ENCODE data around the gene RDX.

Gene RDX

GRCh38 chr11:110172468-110173065 is 123.8 kb downstream of the RDX start:
- DNase-seq (ENCODE audit: low read depth, low spot score) = no peak

- DNase-seq (ENCODE audit: low read depth, low spot score) = no peak
Observed at GRCh38 chr11:110169738-110170137, 126.7 kb downstream of the RDX start.

DNA sequence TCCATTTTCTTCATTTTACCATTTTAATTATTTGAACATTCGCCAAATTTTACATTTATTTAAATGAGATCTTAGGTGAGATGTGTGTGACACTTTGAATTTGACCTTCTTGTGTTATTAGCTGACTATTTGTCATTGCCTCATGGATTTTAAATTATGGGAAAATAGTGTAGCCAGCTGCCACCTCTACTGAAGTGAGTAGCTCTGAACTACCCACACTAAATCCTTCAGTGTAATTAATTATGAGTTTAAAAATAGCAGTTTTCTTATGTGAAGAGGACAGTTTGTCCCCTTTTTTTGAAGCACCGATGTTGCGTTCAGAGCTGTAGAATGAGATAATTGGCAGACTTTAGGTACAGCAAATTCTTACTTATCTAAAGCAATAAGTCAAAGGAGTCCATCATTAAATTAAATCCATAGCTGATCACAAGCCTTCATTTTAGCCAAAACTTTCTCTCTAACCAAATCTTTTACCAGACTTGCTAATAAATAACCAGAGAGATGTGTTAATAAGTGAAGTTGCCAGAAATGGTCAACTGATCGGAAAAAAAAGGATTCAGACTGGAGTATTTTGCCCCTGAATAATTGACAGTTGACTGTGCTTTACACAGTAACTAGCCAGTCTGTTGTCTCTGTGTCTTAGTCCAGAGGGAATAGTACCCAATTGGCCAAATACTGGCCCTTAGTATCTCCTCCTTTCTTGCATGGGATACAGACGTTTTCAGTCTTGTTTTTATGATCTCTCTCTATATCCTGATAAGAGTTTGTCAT is 128.2 kb downstream of the RDX start:
- no peak for DNase-seq (ENCODE audit: low read depth, low spot score)

DNA sequence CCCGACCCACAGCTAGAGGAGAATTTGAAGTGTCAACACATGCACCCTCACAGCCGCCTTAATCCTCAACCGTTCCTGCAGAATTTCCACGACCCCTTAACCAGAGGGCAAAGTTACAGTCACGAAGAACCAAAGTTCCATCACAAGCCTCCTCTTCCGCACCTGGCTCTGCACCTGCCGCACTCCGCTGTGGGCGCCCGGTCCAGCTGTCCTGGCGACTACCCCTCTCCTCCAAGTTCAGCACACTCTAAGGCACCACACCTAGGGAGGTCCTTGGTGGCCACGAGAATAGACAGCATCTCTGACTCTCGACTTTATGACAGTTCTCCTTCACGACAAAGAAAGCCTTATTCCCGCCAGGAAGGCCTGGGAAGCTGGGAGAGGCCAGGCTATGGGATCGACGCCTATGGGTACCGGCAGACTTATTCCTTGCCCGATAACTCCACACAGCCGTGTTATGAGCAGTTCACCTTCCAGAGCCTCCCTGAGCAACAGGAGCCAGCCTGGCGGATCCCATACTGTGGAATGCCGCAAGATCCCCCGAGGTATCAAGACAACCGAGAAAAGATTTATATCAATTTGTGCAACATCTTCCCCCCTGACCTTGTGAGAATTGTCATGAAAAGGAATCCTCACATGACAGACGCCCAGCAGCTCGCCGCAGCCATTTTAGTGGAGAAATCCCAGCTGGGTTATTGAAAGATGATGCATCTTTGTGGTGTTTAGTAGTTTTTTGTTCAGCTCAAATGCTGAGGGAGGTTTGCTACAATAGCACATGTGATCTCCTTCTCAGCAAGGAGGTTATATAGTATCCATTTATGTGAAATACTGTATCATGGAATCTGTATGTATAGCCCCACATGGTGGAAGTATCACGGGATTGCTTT is 131.1 kb downstream of the RDX start:
- DNase-seq (ENCODE audit: low read depth, low spot score) = no peak

DNA sequence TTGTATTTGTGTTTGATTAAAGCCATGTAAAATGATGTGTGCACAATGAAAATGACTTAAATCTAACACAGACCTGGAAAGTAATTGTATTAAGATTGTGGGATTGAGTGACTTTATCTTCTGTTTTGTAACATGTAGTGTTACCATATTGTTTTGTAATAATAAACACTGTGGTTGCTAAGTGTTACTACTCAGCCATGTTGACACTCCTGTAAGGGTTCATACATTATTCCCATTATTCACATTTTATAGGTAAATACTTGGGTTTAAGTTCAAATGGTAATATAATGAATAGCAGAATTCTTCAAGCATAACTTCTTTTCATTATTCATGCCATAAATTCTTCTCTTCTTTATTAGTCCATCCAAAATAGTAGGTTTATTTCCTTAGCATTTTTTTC is 134.2 kb downstream of the RDX start:
- DNase-seq (ENCODE audit: low read depth, low spot score) = no peak

- DNase-seq (ENCODE audit: low read depth, low spot score) = no peak
Observed at GRCh38 chr11:110161061-110161460, 135.4 kb downstream of the RDX start.

DNA sequence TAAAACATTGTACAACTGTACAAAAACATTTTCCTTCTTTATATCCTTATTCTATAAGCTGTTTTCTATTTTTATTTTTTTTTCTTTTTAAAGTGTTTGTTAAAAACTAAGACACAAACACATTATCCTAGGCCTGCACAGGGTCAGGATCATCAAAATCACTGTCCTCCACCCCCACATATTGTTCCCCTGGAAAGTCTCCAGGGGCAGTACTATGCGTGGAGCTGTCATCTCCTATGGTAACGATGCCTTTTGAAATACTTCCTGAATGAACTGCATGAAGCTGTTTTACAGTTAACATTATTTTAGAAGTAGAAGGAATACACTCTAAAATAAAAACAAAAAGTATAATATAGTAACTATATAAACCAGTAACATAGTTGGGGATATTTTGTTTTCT is 136.0 kb downstream of the RDX start:
- DNase-seq (ENCODE audit: low read depth, low spot score) = no peak

GRCh38 chr11:110160016-110160415 is 136.4 kb downstream of the RDX start:
- DNase-seq (ENCODE audit: low read depth, low spot score) = no peak

GRCh38 chr11:110159476-110159875 is 136.9 kb downstream of the RDX start:
- no peak for DNase-seq (ENCODE audit: low read depth, low spot score)

- DNase-seq (ENCODE audit: low read depth, low spot score) = no peak
Observed at GRCh38 chr11:110158317-110159200, 137.9 kb downstream of the RDX start.

- DNase-seq (ENCODE audit: low read depth, low spot score) = no peak
Observed at GRCh38 chr11:110156503-110156902, 139.9 kb downstream of the RDX start.

DNA sequence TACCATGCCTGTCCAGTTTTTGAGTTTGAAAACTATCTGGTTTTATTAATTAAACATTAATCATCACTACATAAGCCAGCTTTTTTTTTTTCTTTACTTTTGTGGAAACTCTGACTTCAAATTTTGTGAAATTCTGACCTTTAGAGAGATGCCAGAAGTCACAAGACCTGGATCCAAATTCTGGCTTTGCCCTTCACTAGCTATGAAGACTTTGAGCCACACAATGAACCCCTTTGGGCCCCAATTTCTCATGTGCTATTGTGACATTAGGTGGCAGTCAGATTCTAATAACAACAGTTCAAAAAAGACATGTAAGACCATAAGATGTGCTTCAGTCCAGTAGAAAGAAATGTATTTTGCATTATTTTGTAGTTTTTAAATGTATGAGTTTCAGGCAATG is 142.9 kb downstream of the RDX start:
- no peak for DNase-seq (ENCODE audit: low read depth, low spot score)

GRCh38 chr11:110152199-110152598 is 144.2 kb downstream of the RDX start:
- DNase-seq (ENCODE audit: low read depth, low spot score) = no peak

DNA sequence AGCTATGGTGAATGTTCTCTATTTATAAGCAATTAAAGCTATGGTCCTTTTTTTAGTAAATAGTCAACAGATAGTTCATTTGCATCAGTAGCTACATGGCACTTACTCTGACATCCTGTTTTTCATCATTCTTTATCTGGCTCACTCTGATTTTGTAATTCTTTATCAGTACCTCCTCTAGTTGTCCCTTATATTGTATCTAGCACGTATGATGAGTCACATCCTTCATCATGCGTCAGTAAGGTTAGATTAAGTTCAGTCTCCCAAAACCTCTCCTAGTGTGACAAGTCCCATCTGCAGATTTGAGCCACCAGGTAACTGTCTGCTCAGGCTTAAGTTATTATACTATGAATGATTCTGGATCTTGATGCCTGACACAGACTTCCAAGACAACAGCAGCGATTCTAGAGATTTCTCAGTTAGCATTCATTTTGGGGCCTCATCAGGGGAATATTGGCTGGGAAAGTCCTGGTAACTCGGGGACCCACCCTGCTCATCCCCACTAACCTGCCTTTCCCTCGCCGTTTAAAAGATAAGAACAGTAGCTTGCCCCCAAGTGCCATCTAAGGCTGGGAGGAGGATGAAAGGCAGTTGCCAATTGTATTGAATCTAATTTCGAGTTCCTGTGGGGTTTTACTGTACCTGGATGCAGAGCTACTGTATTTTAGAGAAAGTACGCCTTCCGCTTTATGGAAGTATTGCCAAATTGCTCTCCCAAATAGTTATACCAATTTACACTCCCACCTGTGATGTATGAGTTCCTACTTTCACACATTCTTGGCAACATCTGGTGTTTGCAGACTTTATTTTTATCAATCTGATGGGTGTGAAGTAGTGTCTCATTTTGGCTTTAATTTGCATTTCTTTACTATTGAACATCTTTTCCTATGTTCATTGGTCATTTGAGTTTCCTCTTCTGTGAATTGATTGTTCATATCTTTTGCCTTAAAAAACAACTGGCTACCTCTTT is 147.4 kb downstream of the RDX start:
- no peak for DNase-seq (ENCODE audit: low read depth, low spot score)

DNA sequence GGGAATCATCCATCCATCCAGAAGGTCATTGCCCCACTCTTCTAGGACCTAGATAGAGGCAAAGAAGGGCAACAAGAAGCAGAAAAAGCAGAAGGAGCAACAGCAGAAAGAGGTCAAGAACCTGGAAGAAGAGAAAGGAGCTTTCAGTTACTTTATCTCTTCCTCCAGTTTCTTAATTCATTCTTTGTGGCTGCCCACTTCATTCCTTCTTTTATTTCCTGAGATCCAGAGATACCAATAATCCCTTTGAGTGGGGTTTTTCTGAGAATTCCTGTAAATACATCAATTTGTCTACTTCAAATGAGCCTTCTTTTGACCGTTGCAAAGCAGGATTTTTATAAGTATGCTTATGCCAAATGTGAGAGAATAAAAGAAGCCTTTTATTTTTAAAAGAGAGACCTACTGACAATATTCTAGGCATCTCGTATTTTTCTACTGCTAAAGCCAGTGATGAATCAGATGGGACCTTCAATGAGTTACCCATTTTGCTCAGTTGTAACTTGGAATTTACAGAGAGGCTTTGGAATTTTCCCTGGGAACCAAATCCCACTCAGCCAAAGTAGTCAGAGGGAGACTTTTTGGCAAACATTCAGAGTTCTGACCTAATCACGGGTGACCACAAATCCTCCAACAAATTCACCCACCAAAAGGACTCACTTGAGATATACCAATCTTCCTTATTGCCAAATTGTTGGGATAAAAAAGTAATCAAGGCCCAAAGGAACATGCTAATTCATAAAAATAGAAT is 148.3 kb downstream of the RDX start:
- DNase-seq (ENCODE audit: low read depth, low spot score) = no peak

DNA sequence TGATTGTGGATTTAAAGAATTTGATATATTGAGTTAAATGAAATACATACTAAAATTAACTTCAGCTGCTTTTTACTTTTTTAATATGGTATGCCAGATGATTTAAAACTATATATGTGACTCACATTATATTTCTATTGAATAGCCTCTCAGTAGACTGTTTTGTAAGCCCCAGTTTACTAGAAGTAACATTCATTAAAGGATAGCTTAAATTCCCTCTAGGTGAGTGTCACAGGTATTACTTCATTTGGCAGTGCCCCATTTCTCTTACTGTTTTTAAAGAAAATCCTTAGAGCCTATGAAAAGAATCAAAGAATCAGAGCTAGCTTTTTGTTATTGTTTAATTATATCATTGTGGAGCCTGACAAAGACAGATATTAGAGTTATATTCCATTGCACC is 154.6 kb downstream of the RDX start:
- no peak for DNase-seq (ENCODE audit: low read depth, low spot score)

- DNase-seq (ENCODE audit: low read depth, low spot score) = no peak
Observed at GRCh38 chr11:110134110-110134509, 162.3 kb downstream of the RDX start.

GRCh38 chr11:110133160-110133559 is 163.3 kb downstream of the RDX start:
- no peak for DNase-seq (ENCODE audit: low read depth, low spot score)

- no peak for DNase-seq (ENCODE audit: low read depth, low spot score)
Observed at GRCh38 chr11:110131386-110132123, 164.9 kb downstream of the RDX start.
